ENCODE results near the gene POMT2.

Gene POMT2

DNA sequence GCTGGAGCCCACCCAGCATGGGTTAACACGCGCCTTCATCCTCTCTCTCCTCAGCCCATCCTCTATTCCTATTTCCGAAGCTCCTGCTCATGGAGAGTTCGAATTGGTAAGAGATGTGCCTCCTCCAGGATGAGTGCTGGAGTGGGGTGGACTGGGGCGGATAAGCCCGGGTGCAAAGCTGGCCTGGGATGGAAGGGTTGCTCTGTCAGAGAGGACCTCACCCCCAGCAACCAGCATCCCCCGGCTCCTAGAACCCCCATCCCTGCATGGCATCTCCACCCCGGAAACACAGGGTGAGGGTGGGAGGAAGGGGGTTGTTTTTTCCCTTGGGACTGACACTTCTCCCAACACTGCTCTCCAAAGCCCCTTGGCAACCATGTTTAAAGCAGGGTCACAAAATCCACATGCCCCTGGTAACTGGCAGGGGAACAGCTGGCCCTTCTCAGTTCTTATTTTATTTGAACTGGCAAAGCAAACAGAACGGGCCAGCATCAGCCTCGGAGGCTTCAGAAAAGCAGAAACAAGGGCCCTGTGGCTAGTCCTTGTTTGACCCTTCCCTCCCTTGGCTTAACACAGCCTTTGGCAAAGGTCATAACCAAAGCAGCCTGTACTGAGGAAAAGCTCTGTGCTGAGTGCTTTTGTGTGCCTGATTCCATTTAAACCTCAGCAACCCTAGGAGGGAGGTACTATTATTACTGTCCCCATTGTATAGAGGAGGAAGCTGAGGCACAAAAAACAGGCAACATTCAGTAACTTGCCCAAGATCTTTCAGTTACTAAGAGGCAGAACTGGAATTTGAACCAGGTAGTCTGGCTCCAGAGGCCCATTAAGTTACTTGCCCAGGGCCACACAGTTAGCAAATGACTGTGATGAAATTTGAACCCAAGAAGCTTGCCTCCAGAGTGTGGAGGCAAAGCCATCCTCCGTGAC lies 4.4 kb upstream of the POMT2 start:
- TF ChIP-seq ZNF565 (CRISPR knock-in tag; conservative IDR thresholded peaks at IDR 0.05; ENCODE audit: low read depth) (no peak), CSDC2 (CRISPR knock-in tag; IDR thresholded peaks at IDR 0.05) (no peak), ZNF70 (CRISPR knock-in tag; IDR thresholded peaks at IDR 0.05) (no peak), ZC3H10 (CRISPR knock-in tag; IDR thresholded peaks at IDR 0.05) (no peak)
- TF ChIP-seq, protein P1, sequence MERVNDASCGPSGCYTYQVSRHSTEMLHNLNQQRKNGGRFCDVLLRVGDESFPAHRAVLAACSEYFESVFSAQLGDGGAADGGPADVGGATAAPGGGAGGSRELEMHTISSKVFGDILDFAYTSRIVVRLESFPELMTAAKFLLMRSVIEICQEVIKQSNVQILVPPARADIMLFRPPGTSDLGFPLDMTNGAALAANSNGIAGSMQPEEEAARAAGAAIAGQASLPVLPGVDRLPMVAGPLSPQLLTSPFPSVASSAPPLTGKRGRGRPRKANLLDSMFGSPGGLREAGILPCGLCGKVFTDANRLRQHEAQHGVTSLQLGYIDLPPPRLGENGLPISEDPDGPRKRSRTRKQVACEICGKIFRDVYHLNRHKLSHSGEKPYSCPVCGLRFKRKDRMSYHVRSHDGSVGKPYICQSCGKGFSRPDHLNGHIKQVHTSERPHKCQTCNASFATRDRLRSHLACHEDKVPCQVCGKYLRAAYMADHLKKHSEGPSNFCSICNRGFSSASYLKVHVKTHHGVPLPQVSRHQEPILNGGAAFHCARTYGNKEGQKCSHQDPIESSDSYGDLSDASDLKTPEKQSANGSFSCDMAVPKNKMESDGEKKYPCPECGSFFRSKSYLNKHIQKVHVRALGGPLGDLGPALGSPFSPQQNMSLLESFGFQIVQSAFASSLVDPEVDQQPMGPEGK (CRISPR knock-in tag; IDR thresholded peaks at IDR 0.05; ENCODE audit: borderline replicate concordance) = no peak
- TF ChIP-seq, protein P2, sequence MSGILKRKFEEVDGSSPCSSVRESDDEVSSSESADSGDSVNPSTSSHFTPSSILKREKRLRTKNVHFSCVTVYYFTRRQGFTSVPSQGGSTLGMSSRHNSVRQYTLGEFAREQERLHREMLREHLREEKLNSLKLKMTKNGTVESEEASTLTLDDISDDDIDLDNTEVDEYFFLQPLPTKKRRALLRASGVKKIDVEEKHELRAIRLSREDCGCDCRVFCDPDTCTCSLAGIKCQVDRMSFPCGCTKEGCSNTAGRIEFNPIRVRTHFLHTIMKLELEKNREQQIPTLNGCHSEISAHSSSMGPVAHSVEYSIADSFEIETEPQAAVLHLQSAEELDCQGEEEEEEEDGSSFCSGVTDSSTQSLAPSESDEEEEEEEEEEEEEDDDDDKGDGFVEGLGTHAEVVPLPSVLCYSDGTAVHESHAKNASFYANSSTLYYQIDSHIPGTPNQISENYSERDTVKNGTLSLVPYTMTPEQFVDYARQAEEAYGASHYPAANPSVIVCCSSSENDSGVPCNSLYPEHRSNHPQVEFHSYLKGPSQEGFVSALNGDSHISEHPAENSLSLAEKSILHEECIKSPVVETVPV (CRISPR knock-in tag; IDR thresholded peaks at IDR 0.05) = no peak
- TF ChIP-seq, protein P3, sequence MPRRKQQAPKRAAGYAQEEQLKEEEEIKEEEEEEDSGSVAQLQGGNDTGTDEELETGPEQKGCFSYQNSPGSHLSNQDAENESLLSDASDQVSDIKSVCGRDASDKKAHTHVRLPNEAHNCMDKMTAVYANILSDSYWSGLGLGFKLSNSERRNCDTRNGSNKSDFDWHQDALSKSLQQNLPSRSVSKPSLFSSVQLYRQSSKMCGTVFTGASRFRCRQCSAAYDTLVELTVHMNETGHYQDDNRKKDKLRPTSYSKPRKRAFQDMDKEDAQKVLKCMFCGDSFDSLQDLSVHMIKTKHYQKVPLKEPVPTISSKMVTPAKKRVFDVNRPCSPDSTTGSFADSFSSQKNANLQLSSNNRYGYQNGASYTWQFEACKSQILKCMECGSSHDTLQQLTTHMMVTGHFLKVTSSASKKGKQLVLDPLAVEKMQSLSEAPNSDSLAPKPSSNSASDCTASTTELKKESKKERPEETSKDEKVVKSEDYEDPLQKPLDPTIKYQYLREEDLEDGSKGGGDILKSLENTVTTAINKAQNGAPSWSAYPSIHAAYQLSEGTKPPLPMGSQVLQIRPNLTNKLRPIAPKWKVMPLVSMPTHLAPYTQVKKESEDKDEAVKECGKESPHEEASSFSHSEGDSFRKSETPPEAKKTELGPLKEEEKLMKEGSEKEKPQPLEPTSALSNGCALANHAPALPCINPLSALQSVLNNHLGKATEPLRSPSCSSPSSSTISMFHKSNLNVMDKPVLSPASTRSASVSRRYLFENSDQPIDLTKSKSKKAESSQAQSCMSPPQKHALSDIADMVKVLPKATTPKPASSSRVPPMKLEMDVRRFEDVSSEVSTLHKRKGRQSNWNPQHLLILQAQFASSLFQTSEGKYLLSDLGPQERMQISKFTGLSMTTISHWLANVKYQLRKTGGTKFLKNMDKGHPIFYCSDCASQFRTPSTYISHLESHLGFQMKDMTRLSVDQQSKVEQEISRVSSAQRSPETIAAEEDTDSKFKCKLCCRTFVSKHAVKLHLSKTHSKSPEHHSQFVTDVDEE (CRISPR knock-in tag; IDR thresholded peaks at IDR 0.05) = no peak
- no peak for ATAC-seq

DNA sequence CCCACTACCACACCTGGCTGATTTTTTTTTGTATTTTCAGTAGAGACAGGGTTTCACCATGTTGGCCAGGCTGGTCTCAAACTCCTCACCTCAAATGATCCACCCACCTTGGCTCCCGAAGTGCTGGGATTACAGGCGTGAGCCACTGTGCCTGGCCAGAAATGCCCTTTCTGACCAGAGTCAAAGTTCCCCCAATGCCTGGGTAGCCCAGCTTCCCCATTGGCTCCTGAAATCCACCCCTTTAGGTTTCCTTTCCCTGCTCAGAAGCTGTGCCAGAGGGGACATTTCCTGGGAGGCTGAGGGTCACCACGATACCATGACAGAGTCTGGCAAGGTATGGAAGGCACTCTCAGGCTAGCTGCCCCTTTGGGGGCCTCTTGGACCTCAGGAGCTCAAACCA lies 3.6 kb upstream of the POMT2 start:
- no peak for TF ChIP-seq BACH2 (CRISPR knock-in tag; IDR thresholded peaks at IDR 0.05; ENCODE audit: borderline replicate concordance)
- ATAC-seq = no peak

- TF ChIP-seq, protein P3 (CRISPR knock-in tag; IDR thresholded peaks at IDR 0.05) = no peak
- TF ChIP-seq ZNF565 (CRISPR knock-in tag; conservative IDR thresholded peaks at IDR 0.05; ENCODE audit: low read depth) = no peak
- no peak for TF ChIP-seq TCF4 (CRISPR knock-in tag; IDR thresholded peaks at IDR 0.05; ENCODE audit: borderline replicate concordance)
- TF ChIP-seq ZFP30 (CRISPR knock-in tag; IDR thresholded peaks at IDR 0.05) = no peak
- no peak for TF ChIP-seq CREB5 (CRISPR knock-in tag; IDR thresholded peaks at IDR 0.05; ENCODE audit: low read depth)
- no peak for TF ChIP-seq PPARA (CRISPR knock-in tag; IDR thresholded peaks at IDR 0.05; ENCODE audit: borderline replicate concordance)
- TF ChIP-seq RARB (CRISPR knock-in tag; IDR thresholded peaks at IDR 0.05) = no peak
- no peak for TF ChIP-seq GLIS3 (CRISPR knock-in tag; IDR thresholded peaks at IDR 0.05)
- no peak for ATAC-seq
Measured at GRCh38 chr14:77323571-77323970, 2.9 kb upstream of the POMT2 start.

DNA sequence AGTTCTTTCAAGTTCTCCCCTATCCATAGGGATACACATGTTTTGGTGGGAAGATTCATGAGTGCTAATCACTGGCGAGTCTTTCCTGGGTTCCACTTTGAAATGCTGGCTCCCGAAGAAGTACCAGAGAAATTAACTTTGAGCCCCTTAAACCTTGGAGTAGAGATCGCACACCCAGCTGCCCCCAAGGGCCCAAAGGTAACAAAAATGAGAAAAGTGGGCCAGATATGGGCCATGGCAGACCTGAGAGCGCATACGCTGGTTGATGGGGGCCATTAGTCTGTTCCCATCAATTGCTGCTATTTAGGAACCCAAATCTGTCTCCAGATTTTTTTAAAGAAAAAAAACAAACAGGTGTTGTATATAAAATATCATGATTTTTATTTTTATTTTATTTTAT lies 2.3 kb upstream of the POMT2 start:
- no peak for ATAC-seq
- TF ChIP-seq, protein P2 (CRISPR knock-in tag; IDR thresholded peaks at IDR 0.05) = no peak
- TF ChIP-seq CREB5 (CRISPR knock-in tag; IDR thresholded peaks at IDR 0.05; ENCODE audit: low read depth) (no peak), PPARA (CRISPR knock-in tag; IDR thresholded peaks at IDR 0.05; ENCODE audit: borderline replicate concordance) (no peak), ZC3H10 (CRISPR knock-in tag; IDR thresholded peaks at IDR 0.05) (no peak), ISL1 (CRISPR knock-in tag; IDR thresholded peaks at IDR 0.05) (no peak), OSR1 (CRISPR knock-in tag; IDR thresholded peaks at IDR 0.05) (no peak), ZFP3 (CRISPR knock-in tag; IDR thresholded peaks at IDR 0.05) (no peak), SNAI2 (CRISPR knock-in tag; IDR thresholded peaks at IDR 0.05) (no peak), ZNF70 (CRISPR knock-in tag; IDR thresholded peaks at IDR 0.05) (no peak), ZFP30 (CRISPR knock-in tag; IDR thresholded peaks at IDR 0.05) (no peak), ARNTL (CRISPR knock-in tag; IDR thresholded peaks at IDR 0.05; ENCODE audit: borderline replicate concordance, low read depth) (no peak), BACH2 (CRISPR knock-in tag; IDR thresholded peaks at IDR 0.05; ENCODE audit: borderline replicate concordance) (no peak)

Measured in SK-N-SH treated with all-trans-retinoic acid at 6 μM for 48 hours (cell line).